Fibroblast of lung (primary cell): Measurements from ENCODE around the gene PRKCA. TPM values are rescaled to one million over a fixed set of nuclear protein-coding genes. Genes with fewer than 3 reads are reported as not detected.

Source experiments
- DNase-seq, 2 donors: peaks; one replicate each; pipeline versions ENCODE4 v3.0.0 to v3.0.0-alpha.2; 2010; ENCODE audit warnings: low read depth in 2 of 2
- H2AFZ ChIP-seq: 2 replicates; pipeline ENCODE4 v1.5.1; 2012; ENCODE audit warnings: low read length, control low read depth, inconsistent platforms
- H3K27ac ChIP-seq: 2 replicates; pipeline ENCODE4 v1.5.1; 2011; ENCODE audit warnings: low read length, control low read depth; ENCODE audit not compliant: insufficient read depth
- H3K27me3 ChIP-seq: 2 replicates; pipeline ENCODE4 v1.5.1; 2011; ENCODE audit warnings: mild to moderate bottlenecking, low read length; ENCODE audit not compliant: control insufficient read depth, insufficient read depth
- H3K36me3 ChIP-seq: 2 replicates; pipeline ENCODE4 v1.5.1; 2011; ENCODE audit warnings: low read length; ENCODE audit not compliant: control insufficient read depth, insufficient read depth
- H3K4me1 ChIP-seq: 2 replicates; pipeline ENCODE4 v1.5.1; 2011; ENCODE audit warnings: low read length; ENCODE audit not compliant: control insufficient read depth, insufficient read depth; ENCODE audit errors: extremely low read depth
- H3K4me2 ChIP-seq: 2 replicates; pipeline ENCODE4 v1.5.1; 2011; ENCODE audit warnings: low read length, control low read depth; ENCODE audit not compliant: insufficient read depth; ENCODE audit errors: extremely low read depth
- H3K4me3 ChIP-seq, 4 experiments: fragments of 200-600 bp in 1 of 4; sonication (generic) in 1 of 4; replicated peaks in 1 of 4; 2 replicates each; pipeline ENCODE4 v1.5.1; 2011 to 2016; ENCODE audit warnings: low read length in 4 of 4, low read depth in 3 of 4, mild to moderate bottlenecking in 3 of 4, control low read depth in 2 of 4, inconsistent platforms in 1 of 4, mixed read lengths in 1 of 4; ENCODE audit not compliant: insufficient read depth in 1 of 4; ENCODE audit errors: control extremely low read depth in 1 of 4
- H3K79me2 ChIP-seq: 2 replicates; pipeline ENCODE4 v1.5.1; 2012; ENCODE audit warnings: mild to moderate bottlenecking, low read length, inconsistent platforms; ENCODE audit not compliant: control insufficient read depth, insufficient read depth
- H3K9ac ChIP-seq: 2 replicates; pipeline ENCODE4 v1.5.1; 2011; ENCODE audit warnings: mild to moderate bottlenecking, low read length, control low read depth; ENCODE audit not compliant: insufficient read depth
- H3K9me3 ChIP-seq: 2 replicates; pipeline ENCODE4 v1.5.1; 2012; ENCODE audit warnings: low read depth, low read length; ENCODE audit not compliant: control insufficient read depth, insufficient read depth
- H4K20me1 ChIP-seq: 2 replicates; pipeline ENCODE4 v1.5.1; 2011; ENCODE audit warnings: low read length; ENCODE audit not compliant: control insufficient read depth, insufficient read depth; ENCODE audit errors: extremely low read depth
- CTCF ChIP-seq, 2 donors: IDR thresholded peaks in 1 of 2; conservative IDR thresholded peaks in 1 of 2; 1 replicate in 1 of 2; 2 replicates in 1 of 2; pipeline ENCODE4 v1.5.1; 2011 to 2012; ENCODE audit warnings: low read length in 2 of 2, control low read depth in 1 of 2, inconsistent platforms in 1 of 2, low read depth in 1 of 2, mild to moderate bottlenecking in 1 of 2
- EZH2 ChIP-seq: IDR thresholded peaks from 2 replicates; pipeline ENCODE4 v1.5.1; 2012; ENCODE audit warnings: low read length, control low read depth, mild to moderate bottlenecking; ENCODE audit errors: missing control alignments
- polyA plus RNA-seq, 2 donors: library from polyadenylated mRNA; depleted of rRNA in 1 of 2; stranded (reverse) in 1 of 2; unstranded in 1 of 2; fragments of >200 nt; gene quantifications; 2 replicates each; pipeline ENCODE4 v1.2.1, GENCODE V29; 2011 to 2012; ENCODE audit warnings: missing spikeins in 1 of 2
- total RNA-seq: library from RNA; depleted of rRNA; stranded (reverse); fragments of >200 nt; gene quantifications from 2 replicates; pipeline ENCODE4 v1.2.1, GENCODE V29; 2014

Gene PRKCA
- total and polyA plus RNA-seq, 2 donors (not counting 1 experiment from before 2014, with no cell fraction given) = 34.0 to 74.2 TPM

GRCh38 chr17:66255527-66255971 is 46.9 kb upstream of the PRKCA start:
- Histone ChIP-seq H3K27ac (no peak overlapping the region), H3K36me3 (no peaks in the 10 kb centered on the region), H2AFZ (no peak overlapping the region), H4K20me1 (no peaks in the 10 kb centered on the region), H3K27me3 (no peaks in the 10 kb centered on the region), H3K79me2 (no peaks in the 10 kb centered on the region), H3K4me1 (no peaks in the 10 kb centered on the region), H3K9me3 (no peaks in the 10 kb centered on the region), H3K4me2 (no peak overlapping the region), H3K9ac (no peak overlapping the region), H3K4me3 (no peak overlapping the region)
- no peak for DNase-seq
- TF ChIP-seq EZH2 (no peak), CTCF (conservative IDR thresholded peaks at IDR 0.05 in 1 of 2, IDR thresholded peaks at IDR 0.05 in 1 of 2; ENCODE audit: low read depth in 1 of 2, low read length in 2 of 2) (no peak)

DNA sequence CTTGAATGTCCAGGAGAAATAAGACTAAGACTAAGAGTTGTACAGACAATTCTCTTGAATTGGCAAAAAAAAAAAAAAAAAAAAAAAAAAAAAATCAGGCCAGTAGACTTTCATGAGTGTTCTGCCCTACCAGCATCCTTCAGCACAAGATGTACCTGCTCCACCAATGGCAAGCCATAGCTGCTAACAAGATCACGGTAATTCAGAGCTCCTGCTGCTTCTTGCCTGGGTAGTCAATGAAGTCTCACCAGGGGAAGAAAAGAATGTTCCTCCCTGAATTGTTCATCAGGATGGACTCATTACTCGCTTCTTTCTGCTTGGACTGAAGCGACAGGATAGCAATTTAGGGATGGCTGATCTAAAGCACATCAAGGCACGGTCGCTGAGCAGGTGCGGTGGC is 42.1 kb upstream of the PRKCA start:
- TF ChIP-seq CTCF (conservative IDR thresholded peaks at IDR 0.05 in 1 of 2, IDR thresholded peaks at IDR 0.05 in 1 of 2; ENCODE audit: low read depth in 1 of 2, low read length in 2 of 2) (no peak), EZH2 (no peak)
- no peaks in the 10 kb centered on the region for H3K36me3 ChIP-seq
- H3K27me3 ChIP-seq = no peaks in the 10 kb centered on the region
- no peak overlapping the region for H3K27ac ChIP-seq
- no peaks in the 10 kb centered on the region for H3K79me2 ChIP-seq
- no peak overlapping the region for H3K4me2 ChIP-seq
- no peak for DNase-seq
- no peaks in the 10 kb centered on the region for H4K20me1 ChIP-seq
- no peak overlapping the region for H2AFZ ChIP-seq
- H3K4me3 ChIP-seq = no peak overlapping the region
- no peak overlapping the region for H3K9ac ChIP-seq
- no peaks in the 10 kb centered on the region for H3K4me1 ChIP-seq
- H3K9me3 ChIP-seq = no peaks in the 10 kb centered on the region

- Histone ChIP-seq H3K9me3 (no peaks in the 10 kb centered on the region), H3K27me3 (no peaks in the 10 kb centered on the region), H3K79me2 (no peaks in the 10 kb centered on the region), H3K4me3 (no peak overlapping the region), H3K4me2 (no peak overlapping the region), H4K20me1 (no peaks in the 10 kb centered on the region), H3K36me3 (no peaks in the 10 kb centered on the region), H3K27ac (no peak overlapping the region), H3K9ac (no peak overlapping the region), H2AFZ (no peak overlapping the region), H3K4me1 (no peaks in the 10 kb centered on the region)
- no peak for DNase-seq
- no peak for TF ChIP-seq EZH2
- TF ChIP-seq CTCF (conservative IDR thresholded peaks at IDR 0.05 in 1 of 2, IDR thresholded peaks at IDR 0.05 in 1 of 2; ENCODE audit: low read depth in 1 of 2, low read length in 2 of 2) = no peak
These were observed 41.7 kb upstream of the PRKCA start for GRCh38 chr17:66260688-66261087.
